HG02588 (cell line): Measurements from ENCODE around the gene EPAS1.

Experiments used
- ATAC-seq: cut with Tn5 transposase; IDR thresholded peaks from one replicate; pipeline ENCODE4 v1.9.1; 2021; ENCODE audit warnings: mild to moderate bottlenecking, moderate library complexity; ENCODE audit not compliant: unreplicated experiment

EPAS1 gene

GRCh38 chr2:46402874-46403273 lies 105.7 kb downstream of the EPAS1 start:
- ATAC-seq = no peak

DNA sequence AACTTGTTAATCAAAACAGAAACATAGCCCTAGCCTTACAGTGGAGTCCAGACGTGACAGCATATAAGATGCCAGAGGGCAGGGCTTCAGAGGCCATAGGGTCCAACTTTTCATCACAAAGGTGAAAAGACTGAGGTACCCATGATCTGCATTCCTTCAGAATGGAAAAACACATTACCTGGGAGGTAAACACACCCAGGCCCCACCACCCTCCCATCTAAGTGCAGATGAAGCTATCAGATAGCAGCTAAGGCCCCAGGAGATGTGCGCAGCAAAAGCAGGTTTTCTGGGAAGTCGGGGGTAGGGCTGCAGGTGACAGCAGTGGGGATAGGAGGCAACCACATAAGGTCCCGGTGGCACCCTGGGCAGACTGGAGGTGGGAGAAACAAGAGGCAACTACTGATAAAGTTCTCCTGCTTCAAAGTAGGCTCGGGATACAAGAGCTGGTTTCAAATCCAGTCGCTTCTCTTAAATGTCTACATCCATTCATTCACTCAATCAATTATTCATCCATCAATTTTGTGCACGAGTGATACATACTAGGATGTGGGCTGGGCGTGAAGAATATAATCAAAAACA lies 107.1 kb downstream of the EPAS1 start:
- ATAC-seq = no peak

DNA sequence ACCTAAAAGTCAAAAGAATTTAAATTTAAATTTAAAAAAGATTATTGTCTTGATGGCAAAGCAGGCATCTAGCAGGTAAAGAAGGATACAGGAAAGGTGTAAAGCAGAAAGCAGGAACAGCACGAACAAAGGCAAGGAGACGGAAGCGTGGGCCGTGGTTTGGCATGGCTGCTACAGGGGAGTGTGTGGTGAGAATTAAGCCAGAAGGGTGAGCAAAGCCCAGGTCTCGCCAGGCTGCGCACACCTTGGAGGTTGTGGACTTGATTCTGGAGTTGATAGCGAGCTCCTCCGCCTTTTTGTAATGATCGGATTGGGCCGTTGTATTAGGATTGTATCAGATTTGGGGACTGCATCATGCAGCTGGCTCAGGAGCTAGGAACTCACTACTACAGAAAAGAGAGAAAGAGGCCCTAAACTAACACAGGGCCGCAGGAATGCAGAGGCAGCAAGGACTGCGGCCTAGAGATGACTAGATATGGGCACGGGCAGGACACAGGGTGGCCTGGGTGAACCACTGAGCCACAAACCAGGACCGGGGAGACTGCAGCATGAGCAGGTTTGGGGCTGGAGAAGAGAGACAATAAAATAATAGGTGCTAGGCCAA lies 110.7 kb downstream of the EPAS1 start:
- no peak for ATAC-seq

DNA sequence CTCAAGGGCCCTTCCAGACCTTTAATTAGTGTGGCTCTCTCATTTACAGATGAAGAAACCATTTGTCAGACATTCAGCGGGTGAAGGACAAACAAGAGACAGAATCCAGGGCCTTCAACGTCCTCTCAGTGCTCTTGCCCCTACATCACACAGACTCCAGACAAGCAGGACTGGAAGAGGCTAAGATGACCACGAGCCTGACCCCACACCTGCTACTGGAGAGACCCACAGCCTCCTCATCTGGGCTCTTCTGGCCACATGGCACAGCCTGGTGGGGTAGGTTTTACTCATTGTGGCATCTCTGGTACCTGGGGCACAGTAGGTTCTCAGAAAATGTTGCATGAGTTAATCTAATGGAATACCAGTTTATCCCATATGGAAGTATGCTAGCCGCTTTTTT lies 112.5 kb downstream of the EPAS1 start:
- ATAC-seq = no peak

DNA sequence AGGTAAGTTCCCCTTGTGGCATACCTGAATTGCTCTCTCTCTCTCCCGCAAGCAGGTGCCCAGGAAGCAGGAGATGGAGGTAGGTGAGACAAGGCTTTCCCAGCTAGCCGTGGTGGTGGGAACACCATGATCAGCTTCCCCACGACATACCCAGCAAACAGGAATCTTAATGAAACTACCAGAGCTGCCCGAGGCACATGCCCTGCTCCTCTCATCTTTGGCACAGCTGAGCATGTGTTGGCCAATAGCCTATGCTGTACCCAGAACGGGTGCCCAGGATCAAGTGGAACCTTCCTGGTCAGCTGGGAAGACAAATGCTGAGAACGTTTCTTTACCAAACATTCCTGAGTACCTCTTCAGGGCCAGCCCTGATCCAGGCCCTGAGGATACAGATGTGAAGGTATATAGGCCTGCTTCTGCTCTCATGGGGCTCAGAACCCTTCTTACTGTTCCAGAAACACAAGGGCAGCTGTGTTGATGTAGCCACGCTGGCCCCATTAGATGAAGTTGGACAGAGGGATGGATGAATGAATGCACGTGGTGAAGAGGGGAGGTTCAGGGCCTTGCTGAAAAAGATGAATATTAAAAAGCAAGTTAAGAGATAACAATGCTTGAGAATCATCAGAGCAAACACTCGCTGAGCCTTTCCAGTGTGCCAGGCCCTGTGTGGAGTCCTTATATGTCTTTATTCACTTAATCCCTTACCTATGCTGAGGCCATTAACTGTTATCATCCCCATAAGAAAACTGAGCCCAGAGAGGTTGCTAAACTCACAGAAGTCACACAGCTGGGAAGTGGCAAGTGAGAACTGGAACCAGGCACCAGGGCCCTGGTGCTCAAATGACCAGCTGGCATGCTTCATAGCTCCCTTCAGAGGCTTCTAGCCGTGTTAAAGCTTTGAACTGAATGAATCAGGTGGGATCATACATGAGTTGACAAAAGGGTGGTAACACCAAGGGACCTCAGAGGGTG lies 113.4 kb downstream of the EPAS1 start:
- ATAC-seq = no peak

- ATAC-seq = no peak
These were observed 114.0 kb downstream of the EPAS1 start for GRCh38 chr2:46411245-46411641.

GRCh38 chr2:46411985-46412384 lies 114.8 kb downstream of the EPAS1 start:
- ATAC-seq = no peak

DNA sequence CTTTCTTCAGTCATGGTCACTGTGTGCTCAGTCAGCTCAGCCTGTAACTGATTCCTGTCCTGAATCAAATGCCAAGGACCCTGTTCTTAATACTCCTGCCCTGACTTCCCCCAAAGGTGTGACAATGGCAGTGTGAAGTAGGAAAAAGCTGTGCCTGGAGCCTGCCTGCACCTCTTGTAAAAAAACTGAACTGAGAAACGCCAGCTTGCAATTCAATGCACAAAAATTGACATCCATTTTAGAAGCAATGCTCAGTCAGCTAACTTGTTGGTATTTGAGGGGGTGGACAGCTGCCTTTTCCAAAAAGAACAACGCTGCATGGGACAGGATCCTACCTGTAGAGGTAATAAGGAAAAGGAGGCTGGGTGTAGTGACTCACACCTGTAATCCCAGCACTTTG lies 115.9 kb downstream of the EPAS1 start:
- ATAC-seq = no peak

DNA sequence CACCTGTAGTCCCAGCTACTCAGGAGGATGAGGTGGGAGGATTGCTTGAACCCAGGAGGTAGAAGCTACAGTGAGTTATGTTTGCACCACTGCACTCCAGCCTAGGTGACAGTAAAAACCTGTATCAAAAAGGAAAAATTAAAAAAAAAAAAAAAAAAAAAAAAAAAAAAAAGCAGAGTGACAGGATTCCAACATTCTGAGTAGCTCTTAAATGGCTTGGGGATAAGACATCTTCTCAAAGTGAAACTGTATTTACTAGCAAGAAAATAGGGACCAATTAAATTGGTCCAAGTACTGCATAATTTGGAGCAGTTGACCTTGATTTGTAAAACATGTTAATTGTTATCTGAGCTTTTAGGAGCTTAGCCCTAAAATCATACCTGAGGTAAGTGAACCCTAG lies 116.4 kb downstream of the EPAS1 start:
- no peak for ATAC-seq

DNA sequence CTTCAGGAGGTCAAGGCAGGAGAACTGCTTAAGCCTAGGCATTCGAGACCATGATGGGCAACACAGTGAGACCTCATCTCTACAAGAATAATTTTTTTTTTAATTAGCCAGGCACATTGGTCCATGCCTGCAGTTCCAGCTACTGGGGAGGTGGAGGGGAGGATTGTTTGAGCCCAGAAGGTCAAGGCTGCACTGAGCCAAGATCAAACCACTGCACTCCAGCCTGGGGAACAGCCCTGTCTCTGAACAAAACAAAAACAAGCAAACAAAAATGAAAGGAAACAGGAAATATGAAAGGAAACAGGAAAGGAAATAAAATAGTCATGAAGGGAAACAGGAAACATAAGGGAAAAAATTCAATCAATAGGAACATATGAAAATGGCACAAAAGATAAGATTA lies 117.5 kb downstream of the EPAS1 start:
- ATAC-seq = no peak

GRCh38 chr2:46416280-46416679 lies 119.1 kb downstream of the EPAS1 start:
- ATAC-seq = no peak

DNA sequence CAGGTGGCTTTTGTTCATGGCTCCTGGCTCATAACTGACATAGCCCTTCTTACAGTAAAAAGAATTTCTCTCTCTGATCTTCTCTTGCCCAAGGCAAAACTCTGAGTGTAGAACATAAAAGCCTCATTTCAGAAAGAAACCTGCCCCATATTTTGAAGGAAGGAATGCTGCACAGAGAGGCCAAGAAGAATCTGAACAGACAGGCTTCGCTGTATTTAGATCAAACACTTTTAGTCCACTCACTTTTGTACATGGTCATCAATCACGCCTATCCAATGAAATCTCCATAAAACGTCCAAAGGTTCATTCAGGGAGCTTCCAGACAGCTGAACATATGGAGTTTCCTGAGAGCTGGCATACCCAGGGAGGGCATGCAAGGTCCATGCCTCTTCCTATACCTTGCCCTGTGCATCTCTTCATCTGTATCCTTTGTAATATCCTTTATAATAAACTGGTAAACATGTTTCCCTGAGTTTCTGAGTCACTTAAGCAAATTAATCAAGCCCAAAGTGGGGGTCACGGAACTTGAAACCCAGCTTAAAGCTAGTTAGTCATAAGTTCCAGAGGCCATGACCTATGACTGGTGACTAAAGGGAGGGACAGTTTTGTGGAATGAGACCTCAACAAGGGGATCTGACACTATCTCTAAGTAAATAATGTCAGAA lies 119.7 kb downstream of the EPAS1 start:
- ATAC-seq = no peak

DNA sequence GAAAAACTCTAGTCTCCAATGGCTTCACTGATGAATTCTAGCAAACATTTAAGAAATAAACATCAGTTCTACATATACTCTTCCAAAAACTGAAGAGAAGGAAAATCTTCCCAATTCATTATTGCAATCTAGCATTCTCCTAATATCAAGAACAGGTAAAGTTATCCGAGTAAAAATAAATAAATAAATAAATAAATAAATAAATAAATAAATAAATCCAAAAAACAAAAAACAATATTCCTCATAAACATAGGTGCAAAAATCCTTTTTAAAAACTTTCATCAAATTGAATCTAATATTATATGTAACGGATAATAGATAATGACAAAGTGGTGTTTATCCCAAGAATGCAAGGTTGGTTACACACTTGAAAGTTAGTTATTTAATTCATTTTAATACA lies 123.7 kb downstream of the EPAS1 start:
- ATAC-seq = no peak

GRCh38 chr2:46421361-46421760 lies 124.2 kb downstream of the EPAS1 start:
- ATAC-seq = no peak

- no peak for ATAC-seq
These were observed 125.6 kb downstream of the EPAS1 start for GRCh38 chr2:46422717-46423394.

DNA sequence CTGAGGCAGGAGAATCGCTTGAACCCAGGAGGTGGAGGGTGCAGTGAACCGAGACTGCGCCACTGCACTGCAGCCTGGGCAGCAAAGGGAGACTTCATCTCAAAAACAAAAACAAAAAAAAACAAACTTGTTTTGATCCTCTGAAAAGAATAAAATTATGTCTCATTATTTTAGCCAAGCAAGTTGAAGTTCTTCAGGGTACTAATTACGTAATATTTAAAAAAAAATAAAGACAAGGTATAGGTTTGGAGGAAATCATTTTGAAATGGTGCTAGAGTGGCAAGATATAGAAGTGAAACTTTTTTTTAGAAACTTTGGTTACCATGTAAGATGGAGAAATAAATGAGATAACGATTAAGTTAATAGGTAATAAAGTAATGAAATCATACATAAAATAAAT lies 127.7 kb downstream of the EPAS1 start:
- no peak for ATAC-seq

- ATAC-seq = no peak
These were observed 131.8 kb downstream of the EPAS1 start for GRCh38 chr2:46428911-46429436.

DNA sequence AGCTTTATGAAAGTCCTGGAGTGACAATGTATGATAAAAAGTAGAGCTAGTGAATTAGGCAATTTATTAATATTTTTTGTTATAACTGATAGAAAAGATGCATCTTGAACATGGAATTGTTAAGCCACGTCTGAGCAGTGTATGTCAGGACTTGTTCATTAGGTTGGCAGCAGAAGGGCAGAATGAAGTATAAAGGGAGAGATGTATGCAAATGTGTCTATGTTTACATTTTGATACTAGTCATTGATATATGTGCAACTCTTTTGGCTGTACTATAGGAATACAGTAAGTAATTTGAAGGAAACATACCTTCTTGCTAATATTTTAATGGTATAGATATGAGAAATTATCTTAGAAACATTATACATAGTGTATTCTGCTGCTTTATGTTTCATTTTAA lies 133.2 kb downstream of the EPAS1 start:
- ATAC-seq = no peak

GRCh38 chr2:46430992-46431391 lies 133.8 kb downstream of the EPAS1 start:
- no peak for ATAC-seq

- no peak for ATAC-seq
These were observed 134.5 kb downstream of the EPAS1 start for GRCh38 chr2:46431481-46432235.
